HG03342 (cell line): ENCODE measurements around the gene ELOVL5.
"Not testable (repeated sequence)": the region's sequence is repeated elsewhere in the genome, so short reads cannot be mapped to it uniquely, and the experiment has no call there.

Experiments used
- ATAC-seq: cut with Tn5 transposase; IDR thresholded peaks from one replicate; pipeline ENCODE4 v1.9.1; 2021; ENCODE audit warnings: mild to moderate bottlenecking, moderate library complexity; ENCODE audit not compliant: unreplicated experiment

The ELOVL5 gene

GRCh38 chr6:53306217-53306616 is 42.5 kb downstream of the ELOVL5 start:
- ATAC-seq = not testable (repeated sequence)

DNA sequence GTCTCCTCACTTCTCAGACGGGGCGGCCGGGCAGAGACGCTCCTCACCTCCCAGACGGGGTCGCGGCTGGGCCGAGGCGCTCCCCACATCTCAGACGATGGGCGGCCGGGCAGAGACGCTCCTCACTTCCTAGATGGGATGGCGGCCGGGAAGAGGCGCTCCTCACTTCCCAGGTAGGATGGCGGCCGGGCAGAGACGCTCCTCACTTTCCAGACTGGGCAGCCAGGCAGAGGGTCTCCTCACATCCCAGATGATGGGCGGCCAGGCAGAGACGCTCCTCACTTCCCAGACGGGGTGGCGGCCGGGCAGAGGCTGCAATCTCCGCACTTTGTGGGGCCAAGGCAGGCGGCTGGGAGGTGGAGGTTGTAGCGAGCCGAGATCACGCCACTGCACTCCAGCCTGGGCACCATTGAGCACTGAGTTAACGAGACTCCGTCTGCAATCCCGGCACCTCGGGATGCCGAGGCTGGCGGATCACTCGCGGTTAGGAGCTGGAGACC is 43.2 kb downstream of the ELOVL5 start:
- ATAC-seq = not testable (repeated sequence)

- ATAC-seq = not testable (repeated sequence)
Measured at GRCh38 chr6:53304953-53305352, 43.8 kb downstream of the ELOVL5 start.

GRCh38 chr6:53302678-53303360 is 45.9 kb downstream of the ELOVL5 start:
- ATAC-seq = no peak

GRCh38 chr6:53301801-53302537 is 46.8 kb downstream of the ELOVL5 start:
- ATAC-seq = no peak

GRCh38 chr6:53300656-53301551 is 47.8 kb downstream of the ELOVL5 start:
- no peak for ATAC-seq

DNA sequence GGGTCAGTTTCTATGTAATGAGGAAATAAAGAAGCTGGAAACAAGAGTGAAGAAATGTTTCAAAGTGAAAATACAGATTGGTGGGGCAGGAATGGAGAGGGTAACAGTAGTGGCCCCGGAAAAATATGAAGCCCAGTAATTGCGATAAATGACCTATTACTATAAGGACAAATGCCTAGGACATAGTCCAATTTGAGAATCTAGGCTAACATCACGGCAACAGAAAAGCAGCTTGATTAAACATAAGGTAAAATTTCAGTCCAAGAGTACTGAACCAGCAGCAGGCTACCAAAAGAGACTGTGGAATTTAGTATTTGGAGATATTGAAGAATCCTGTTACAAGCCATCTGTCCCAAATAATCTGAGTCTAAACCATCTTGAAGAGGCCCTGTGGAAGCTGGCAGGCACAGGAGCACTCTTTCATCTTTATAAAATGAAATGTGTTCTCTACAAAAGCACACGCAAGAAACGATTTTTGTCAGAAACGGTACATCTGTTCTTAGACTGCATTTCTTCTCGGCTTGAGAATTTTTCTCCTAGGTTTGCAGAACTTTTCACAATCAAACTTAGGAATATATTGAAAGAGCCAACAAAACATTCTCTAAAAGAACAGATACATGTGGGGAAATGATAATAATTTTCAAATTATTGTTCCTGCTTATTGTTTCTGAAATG is 49.3 kb downstream of the ELOVL5 start:
- no peak for ATAC-seq

- no peak for ATAC-seq
Measured at GRCh38 chr6:53297004-53297403, 51.7 kb downstream of the ELOVL5 start.

DNA sequence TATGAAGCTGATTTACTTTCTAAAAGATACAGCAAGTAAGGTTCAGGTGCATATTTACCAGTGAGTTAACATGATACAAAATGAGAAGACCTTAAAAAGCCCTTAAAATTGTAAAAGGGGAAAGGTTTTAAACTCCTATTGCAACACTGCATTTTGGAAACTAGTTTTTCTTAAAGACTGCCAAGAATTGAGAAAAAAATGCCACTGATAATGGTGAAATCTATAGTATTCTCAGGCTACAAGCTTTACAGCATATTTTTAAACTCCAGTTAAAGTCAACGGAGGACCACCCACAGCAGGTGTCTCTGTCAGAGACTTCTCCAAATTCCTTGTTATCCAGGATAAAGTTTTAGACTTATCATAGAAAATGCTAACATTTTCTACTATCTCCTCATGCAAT is 53.6 kb downstream of the ELOVL5 start:
- ATAC-seq = no peak

GRCh38 chr6:53294611-53295010 is 54.1 kb downstream of the ELOVL5 start:
- no peak for ATAC-seq

DNA sequence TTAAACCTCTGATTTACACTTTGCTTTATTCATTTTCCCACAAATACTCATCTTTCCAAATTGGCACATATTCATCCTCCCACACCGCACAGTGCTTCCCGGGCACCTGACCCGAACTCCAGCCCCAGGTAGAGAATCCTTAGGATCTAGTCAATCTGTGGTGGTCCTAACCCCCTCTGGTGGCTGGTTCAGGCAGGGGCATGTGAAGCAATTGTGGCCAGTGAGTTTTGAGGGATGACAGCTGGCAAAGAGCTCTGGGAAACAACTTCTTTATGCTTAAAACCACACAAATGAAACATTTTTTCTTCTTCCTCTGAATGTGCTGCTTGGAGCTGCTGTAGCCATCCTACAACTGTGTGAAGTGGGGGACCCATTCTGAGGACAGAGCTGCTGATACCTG is 54.7 kb downstream of the ELOVL5 start:
- ATAC-seq = no peak

DNA sequence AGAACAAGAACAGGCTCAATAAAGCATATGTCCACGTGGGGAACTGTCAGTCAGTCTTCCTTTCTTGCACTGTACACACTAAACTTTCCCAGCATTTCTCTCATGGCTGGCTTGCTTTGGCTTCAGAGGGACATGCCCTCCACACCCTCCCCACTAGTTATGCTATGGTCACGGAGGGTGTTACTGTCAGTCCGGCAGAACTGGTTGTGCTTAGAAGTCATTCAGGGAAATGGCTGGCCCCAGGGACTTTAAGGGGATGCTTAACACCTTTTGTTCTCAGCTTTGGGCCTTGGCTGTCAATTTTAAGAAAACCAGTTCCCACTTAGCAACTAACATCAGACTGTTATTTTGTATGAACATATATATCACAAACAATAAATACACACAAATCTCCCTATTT is 55.1 kb downstream of the ELOVL5 start:
- no peak for ATAC-seq

- ATAC-seq = no peak
Measured at GRCh38 chr6:53290537-53291510, 57.9 kb downstream of the ELOVL5 start.

- no peak for ATAC-seq
Measured at GRCh38 chr6:53287336-53288225, 61.2 kb downstream of the ELOVL5 start.

DNA sequence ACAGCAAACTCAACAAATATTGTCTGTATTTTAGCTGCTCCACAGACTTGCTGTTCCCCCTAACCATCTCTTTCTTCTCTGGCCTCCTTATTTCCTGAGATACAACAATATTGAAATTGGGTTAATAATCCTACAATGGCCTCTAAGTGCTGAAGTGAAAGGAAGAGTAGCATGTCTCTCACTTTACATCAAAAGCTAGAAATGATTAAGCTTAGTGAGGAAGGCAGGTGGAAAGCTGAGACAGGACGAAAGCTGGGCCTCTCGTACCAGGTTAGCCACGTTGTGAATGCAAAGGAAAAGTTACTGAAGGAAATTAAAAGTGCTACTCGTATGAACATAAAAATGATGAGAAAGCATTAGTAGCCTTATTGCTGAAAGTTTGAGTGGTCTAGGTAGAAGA is 63.8 kb downstream of the ELOVL5 start:
- peak; percentile 70 for ATAC-seq

DNA sequence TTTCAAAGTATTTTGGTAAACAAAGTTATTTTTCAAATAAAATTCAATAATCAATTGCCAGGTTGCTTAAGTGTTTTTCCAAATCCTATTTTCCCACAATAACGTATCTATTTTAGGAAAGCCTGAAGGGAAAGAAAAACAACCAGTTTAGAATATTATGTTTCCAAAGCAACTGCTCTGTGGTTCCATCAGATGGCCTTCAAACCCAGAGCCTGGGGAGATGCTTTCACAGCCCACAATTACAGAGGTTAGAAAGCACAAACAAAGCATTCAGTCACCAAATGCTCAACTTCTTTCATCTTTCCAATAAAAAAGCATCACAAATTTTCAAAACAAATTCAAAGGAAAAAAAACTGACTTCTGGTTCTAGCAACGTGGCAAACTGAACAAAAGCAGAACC is 66.0 kb downstream of the ELOVL5 start:
- no peak for ATAC-seq

- no peak for ATAC-seq
Measured at GRCh38 chr6:53282234-53282633, 66.5 kb downstream of the ELOVL5 start.

- ATAC-seq = no peak
Measured at GRCh38 chr6:53281518-53282215, 67.1 kb downstream of the ELOVL5 start.
